GM23338 (cell line): ENCODE data around the gene XPO4. TPM values are rescaled to one million over a fixed set of nuclear protein-coding genes. Genes with fewer than 3 reads are reported as not detected.

Source experiments
- ATAC-seq: fragments of 200-7000 bp; cut with Tn5 transposase; 3 replicates; pipeline ENCODE4 v1.9.1; 2020
- DNase-seq: peaks from one replicate; pipeline ENCODE4 v3.0.0-alpha.2; 2015; ENCODE audit warnings: low spot score
- H2AFZ ChIP-seq: fragments of 200-600 bp; sonication (generic); 2 replicates; pipeline ENCODE4 v1.8.0; 2016; ENCODE audit warnings: antibody characterized with exemption, mild to moderate bottlenecking, moderate library complexity
- H3F3A ChIP-seq: fragments of 200-600 bp; sonication (generic); replicated peaks from 2 replicates; pipeline ENCODE4 v1.8.0; 2017; ENCODE audit warnings: antibody characterized with exemption, mixed run types, low read depth
- H3K27ac ChIP-seq: fragments of 200-600 bp; sonication (generic); 2 replicates; pipeline ENCODE4 v1.6.1; 2016; ENCODE audit warnings: low read depth
- H3K27me3 ChIP-seq: fragments of 200-600 bp; sonication (generic); 2 replicates; pipeline ENCODE4 v1.8.0; 2016; ENCODE audit warnings: mild to moderate bottlenecking, mixed run types, moderate library complexity; ENCODE audit not compliant: insufficient read depth
- H3K36me3 ChIP-seq: fragments of 200-600 bp; sonication (generic); 2 replicates; pipeline ENCODE4 v1.8.0; 2016; ENCODE audit warnings: mild to moderate bottlenecking; ENCODE audit not compliant: insufficient read depth
- H3K4me1 ChIP-seq: fragments of 200-600 bp; sonication (generic); 2 replicates; pipeline ENCODE4 v1.8.0; 2016; ENCODE audit warnings: mild to moderate bottlenecking, moderate library complexity; ENCODE audit not compliant: insufficient read depth
- H3K4me2 ChIP-seq: fragments of 200-600 bp; sonication (generic); 2 replicates; pipeline ENCODE4 v1.7.1; 2017; ENCODE audit warnings: mixed run types
- H3K4me3 ChIP-seq: fragments of 200-600 bp; sonication (generic); 2 replicates; pipeline ENCODE4 v1.6.1; 2016; ENCODE audit warnings: mixed run types
- H3K79me2 ChIP-seq: fragments of 200-600 bp; sonication (generic); replicated peaks from 2 replicates; pipeline ENCODE4 v1.8.0; 2017; ENCODE audit warnings: mild to moderate bottlenecking; ENCODE audit not compliant: insufficient read depth
- H3K9me2 ChIP-seq: fragments of 200-600 bp; sonication (generic); 2 replicates; pipeline ENCODE4 v1.8.0; 2017; ENCODE audit not compliant: insufficient read depth
- H4K20me1 ChIP-seq: fragments of 200-600 bp; sonication (generic); replicated peaks from 2 replicates; pipeline ENCODE4 v1.8.0; 2017; ENCODE audit warnings: mild to moderate bottlenecking; ENCODE audit not compliant: insufficient read depth
- H3K27ac Mint-ChIP-seq: 2 replicates; pipeline ENCODE4 v1.8.0; 2020; ENCODE audit warnings: inconsistent platforms, mild to moderate bottlenecking, moderate library complexity, mixed read lengths
- H3K27me3 Mint-ChIP-seq: 3 replicates; pipeline ENCODE4 v1.8.0; 2022; ENCODE audit warnings: low read depth, mild to moderate bottlenecking, moderate library complexity, mixed read lengths, inconsistent platforms; ENCODE audit not compliant: insufficient read depth, poor library complexity
- H3K36me3 Mint-ChIP-seq: 3 replicates; pipeline ENCODE4 v1.8.0; 2021; ENCODE audit warnings: low read depth, mild to moderate bottlenecking, inconsistent platforms, moderate library complexity, mixed read lengths
- H3K4me1 Mint-ChIP-seq: 3 replicates; pipeline ENCODE4 v1.8.0; 2020; ENCODE audit warnings: mild to moderate bottlenecking, inconsistent platforms, mixed read lengths
- H3K4me3 Mint-ChIP-seq: 3 replicates; pipeline ENCODE4 v1.8.0; 2021; ENCODE audit warnings: moderate library complexity, mild to moderate bottlenecking, inconsistent platforms, mixed read lengths
- H3K9me3 Mint-ChIP-seq: 3 replicates; pipeline ENCODE4 v1.8.0; 2020; ENCODE audit warnings: moderate library complexity, mild to moderate bottlenecking, inconsistent platforms, mixed read lengths
- CREB1 ChIP-seq: fragments of 250-450 bp; sonication (Bioruptor Pico); IDR thresholded peaks from 2 replicates; pipeline ENCODE4 v1.5.0; 2020; ENCODE audit warnings: low read depth, mild to moderate bottlenecking, moderate library complexity
- NANOG ChIP-seq: IDR thresholded peaks from 2 replicates; pipeline ENCODE4 v1.6.1; 2016; ENCODE audit warnings: antibody characterized with exemption, borderline replicate concordance
- POLR2AphosphoS5 ChIP-seq: IDR thresholded peaks from 2 replicates; pipeline ENCODE4 v1.6.1; 2016; ENCODE audit warnings: antibody characterized with exemption, low read depth
- STAT1 ChIP-seq: IDR thresholded peaks from one replicate; pipeline ENCODE4 v1.6.1; 2016; ENCODE audit warnings: antibody characterized with exemption; ENCODE audit not compliant: unreplicated experiment
- ZNF114 ChIP-seq: fragments of 250-450 bp; sonication (Bioruptor Pico); IDR thresholded peaks from 2 replicates; pipeline ENCODE4 v1.5.0; 2020; ENCODE audit warnings: mild to moderate bottlenecking, moderate library complexity
- ZNF331 ChIP-seq: fragments of 250-450 bp; sonication (Bioruptor Pico); IDR thresholded peaks from 2 replicates; pipeline ENCODE4 v1.5.0; 2020; ENCODE audit warnings: low read depth, mild to moderate bottlenecking, moderate library complexity
- polyA plus RNA-seq: library from polyadenylated mRNA; unstranded; fragments of >200 nt; fragmentation: Nextera tagmentation; extraction: Ambion mirVana; gene quantifications from 2 replicates; pipeline ENCODE4 v1.2.1, GENCODE V29; 2016
- total RNA-seq: library from RNA; depleted of rRNA; stranded (reverse); fragments of >200 nt; shearing (Covaris generic); gene quantifications from 2 replicates; pipeline ENCODE4 v1.2.3, GENCODE V29; 2014
- TF ChIP-seq, protein P1 (sequence below): fragments of 250-450 bp; sonication (Bioruptor Pico); IDR thresholded peaks from 2 replicates; pipeline ENCODE4 v1.5.0; 2020; ENCODE audit warnings: mild to moderate bottlenecking, moderate library complexity
- TF ChIP-seq, protein P2 (sequence below): IDR thresholded peaks from 2 replicates; pipeline ENCODE4 v1.6.1; 2016; ENCODE audit warnings: antibody characterized with exemption
- TF ChIP-seq, protein P3 (sequence below), 2 experiments: fragments of 200-600 bp in 1 of 2; sonication (generic) in 1 of 2; conservative IDR thresholded peaks; 2 replicates each; pipeline versions ENCODE4 v1.5.1 to v1.6.1; 2016 to 2017; ENCODE audit warnings: antibody characterized with exemption in 2 of 2, low read depth in 2 of 2, mild to moderate bottlenecking in 2 of 2, moderate library complexity in 1 of 2

The XPO4 gene
- total and polyA plus RNA-seq, 2 experiments from 2014 or later, result 14.1 to 57.8 TPM

DNA sequence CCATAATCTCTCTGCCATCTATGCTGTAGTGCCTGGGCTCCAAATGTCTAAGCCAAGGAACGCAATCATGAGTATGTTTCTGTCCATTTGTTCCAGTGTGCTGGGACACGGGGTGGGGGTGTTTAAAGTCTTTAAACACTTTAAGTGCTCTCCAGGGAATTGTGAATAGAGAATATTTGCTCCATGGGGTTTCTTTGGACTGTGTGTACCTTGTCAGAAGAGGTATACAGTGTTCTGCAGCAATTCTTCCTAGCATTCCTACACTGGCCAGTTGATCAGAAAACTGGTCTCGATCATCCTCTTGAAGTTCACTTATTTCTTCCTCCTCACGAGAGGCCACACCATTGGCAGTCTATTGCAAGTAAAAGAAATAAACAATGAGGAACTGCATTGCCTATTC, 93.7 kb downstream of the XPO4 start:
- H3K27ac Mint-ChIP-seq, result no peak overlapping the region
- H3K36me3 ChIP-seq, result peaks cover 16% of the 10 kb centered on the region
- H3K27ac ChIP-seq, result no peak overlapping the region

More for the DNA sequence above, 93.7 kb downstream of the XPO4 start:
- H3K4me1 Mint-ChIP-seq, result no peaks in the 10 kb centered on the region
- H3K4me2 ChIP-seq, result no peak overlapping the region
- peaks cover 16% of the 10 kb centered on the region for H3K36me3 Mint-ChIP-seq
- no peaks in the 10 kb centered on the region for H3K27me3 ChIP-seq
- H3K27me3 Mint-ChIP-seq, result peaks cover 3% of the 10 kb centered on the region
- H4K20me1 ChIP-seq, result no peaks in the 10 kb centered on the region
- peaks cover 14% of the 10 kb centered on the region; the same call in 1 of the 2 replicates for H3K79me2 ChIP-seq
- H3K4me3 ChIP-seq, result no peak overlapping the region
- no peaks in the 10 kb centered on the region for H3K9me3 Mint-ChIP-seq
- no peak overlapping the region for H2AFZ ChIP-seq
- H3F3A ChIP-seq, result no peaks in the 10 kb centered on the region
- no peak overlapping the region for H3K4me3 Mint-ChIP-seq
- H3K4me1 ChIP-seq, result no peaks in the 10 kb centered on the region
- no peak for ATAC-seq
- TF ChIP-seq ZNF114 (CRISPR knock-in tag) (no peak), STAT1 (no peak), CREB1 (CRISPR knock-in tag) (no peak), ZNF331 (no peak), NANOG (no peak), POLR2AphosphoS5 (no peak)
- TF ChIP-seq, protein P1, sequence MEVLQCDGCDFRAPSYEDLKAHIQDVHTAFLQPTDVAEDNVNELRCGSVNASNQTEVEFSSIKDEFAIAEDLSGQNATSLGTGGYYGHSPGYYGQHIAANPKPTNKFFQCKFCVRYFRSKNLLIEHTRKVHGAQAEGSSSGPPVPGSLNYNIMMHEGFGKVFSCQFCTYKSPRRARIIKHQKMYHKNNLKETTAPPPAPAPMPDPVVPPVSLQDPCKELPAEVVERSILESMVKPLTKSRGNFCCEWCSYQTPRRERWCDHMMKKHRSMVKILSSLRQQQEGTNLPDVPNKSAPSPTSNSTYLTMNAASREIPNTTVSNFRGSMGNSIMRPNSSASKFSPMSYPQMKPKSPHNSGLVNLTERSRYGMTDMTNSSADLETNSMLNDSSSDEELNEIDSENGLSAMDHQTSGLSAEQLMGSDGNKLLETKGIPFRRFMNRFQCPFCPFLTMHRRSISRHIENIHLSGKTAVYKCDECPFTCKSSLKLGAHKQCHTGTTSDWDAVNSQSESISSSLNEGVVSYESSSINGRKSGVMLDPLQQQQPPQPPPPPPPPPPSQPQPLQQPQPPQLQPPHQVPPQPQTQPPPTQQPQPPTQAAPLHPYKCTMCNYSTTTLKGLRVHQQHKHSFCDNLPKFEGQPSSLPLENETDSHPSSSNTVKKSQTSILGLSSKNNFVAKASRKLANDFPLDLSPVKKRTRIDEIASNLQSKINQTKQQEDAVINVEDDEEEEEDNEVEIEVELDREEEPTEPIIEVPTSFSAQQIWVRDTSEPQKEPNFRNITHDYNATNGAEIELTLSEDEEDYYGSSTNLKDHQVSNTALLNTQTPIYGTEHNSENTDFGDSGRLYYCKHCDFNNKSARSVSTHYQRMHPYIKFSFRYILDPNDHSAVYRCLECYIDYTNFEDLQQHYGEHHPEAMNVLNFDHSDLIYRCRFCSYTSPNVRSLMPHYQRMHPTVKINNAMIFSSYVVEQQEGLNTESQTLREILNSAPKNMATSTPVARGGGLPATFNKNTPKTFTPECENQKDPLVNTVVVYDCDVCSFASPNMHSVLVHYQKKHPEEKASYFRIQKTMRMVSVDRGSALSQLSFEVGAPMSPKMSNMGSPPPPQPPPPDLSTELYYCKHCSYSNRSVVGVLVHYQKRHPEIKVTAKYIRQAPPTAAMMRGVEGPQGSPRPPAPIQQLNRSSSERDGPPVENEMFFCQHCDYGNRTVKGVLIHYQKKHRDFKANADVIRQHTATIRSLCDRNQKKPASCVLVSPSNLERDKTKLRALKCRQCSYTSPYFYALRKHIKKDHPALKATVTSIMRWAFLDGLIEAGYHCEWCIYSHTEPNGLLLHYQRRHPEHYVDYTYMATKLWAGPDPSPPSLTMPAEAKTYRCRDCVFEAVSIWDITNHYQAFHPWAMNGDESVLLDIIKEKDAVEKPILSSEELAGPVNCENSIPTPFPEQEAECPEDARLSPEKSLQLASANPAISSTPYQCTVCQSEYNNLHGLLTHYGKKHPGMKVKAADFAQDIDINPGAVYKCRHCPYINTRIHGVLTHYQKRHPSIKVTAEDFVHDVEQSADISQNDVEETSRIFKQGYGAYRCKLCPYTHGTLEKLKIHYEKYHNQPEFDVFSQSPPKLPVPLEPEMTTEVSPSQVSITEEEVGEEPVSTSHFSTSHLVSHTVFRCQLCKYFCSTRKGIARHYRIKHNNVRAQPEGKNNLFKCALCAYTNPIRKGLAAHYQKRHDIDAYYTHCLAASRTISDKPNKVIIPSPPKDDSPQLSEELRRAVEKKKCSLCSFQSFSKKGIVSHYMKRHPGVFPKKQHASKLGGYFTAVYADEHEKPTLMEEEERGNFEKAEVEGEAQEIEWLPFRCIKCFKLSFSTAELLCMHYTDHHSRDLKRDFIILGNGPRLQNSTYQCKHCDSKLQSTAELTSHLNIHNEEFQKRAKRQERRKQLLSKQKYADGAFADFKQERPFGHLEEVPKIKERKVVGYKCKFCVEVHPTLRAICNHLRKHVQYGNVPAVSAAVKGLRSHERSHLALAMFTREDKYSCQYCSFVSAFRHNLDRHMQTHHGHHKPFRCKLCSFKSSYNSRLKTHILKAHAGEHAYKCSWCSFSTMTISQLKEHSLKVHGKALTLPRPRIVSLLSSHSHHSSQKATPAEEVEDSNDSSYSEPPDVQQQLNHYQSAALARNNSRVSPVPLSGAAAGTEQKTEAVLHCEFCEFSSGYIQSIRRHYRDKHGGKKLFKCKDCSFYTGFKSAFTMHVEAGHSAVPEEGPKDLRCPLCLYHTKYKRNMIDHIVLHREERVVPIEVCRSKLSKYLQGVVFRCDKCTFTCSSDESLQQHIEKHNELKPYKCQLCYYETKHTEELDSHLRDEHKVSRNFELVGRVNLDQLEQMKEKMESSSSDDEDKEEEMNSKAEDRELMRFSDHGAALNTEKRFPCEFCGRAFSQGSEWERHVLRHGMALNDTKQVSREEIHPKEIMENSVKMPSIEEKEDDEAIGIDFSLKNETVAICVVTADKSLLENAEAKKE (CRISPR knock-in tag), result no peak
- TF ChIP-seq, protein P2, sequence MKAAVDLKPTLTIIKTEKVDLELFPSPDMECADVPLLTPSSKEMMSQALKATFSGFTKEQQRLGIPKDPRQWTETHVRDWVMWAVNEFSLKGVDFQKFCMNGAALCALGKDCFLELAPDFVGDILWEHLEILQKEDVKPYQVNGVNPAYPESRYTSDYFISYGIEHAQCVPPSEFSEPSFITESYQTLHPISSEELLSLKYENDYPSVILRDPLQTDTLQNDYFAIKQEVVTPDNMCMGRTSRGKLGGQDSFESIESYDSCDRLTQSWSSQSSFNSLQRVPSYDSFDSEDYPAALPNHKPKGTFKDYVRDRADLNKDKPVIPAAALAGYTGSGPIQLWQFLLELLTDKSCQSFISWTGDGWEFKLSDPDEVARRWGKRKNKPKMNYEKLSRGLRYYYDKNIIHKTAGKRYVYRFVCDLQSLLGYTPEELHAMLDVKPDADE, result no peak
- TF ChIP-seq, protein P3, sequence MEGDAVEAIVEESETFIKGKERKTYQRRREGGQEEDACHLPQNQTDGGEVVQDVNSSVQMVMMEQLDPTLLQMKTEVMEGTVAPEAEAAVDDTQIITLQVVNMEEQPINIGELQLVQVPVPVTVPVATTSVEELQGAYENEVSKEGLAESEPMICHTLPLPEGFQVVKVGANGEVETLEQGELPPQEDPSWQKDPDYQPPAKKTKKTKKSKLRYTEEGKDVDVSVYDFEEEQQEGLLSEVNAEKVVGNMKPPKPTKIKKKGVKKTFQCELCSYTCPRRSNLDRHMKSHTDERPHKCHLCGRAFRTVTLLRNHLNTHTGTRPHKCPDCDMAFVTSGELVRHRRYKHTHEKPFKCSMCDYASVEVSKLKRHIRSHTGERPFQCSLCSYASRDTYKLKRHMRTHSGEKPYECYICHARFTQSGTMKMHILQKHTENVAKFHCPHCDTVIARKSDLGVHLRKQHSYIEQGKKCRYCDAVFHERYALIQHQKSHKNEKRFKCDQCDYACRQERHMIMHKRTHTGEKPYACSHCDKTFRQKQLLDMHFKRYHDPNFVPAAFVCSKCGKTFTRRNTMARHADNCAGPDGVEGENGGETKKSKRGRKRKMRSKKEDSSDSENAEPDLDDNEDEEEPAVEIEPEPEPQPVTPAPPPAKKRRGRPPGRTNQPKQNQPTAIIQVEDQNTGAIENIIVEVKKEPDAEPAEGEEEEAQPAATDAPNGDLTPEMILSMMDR (conservative IDR thresholded peaks at IDR 0.05; ENCODE audit: low read depth in 2 of 2), result no peak
- DNase-seq, result no peak
- H3K9me2 ChIP-seq, result no peaks in the 10 kb centered on the region
